Fibroblast of skin of right biceps (primary cell): Measurements from ENCODE around the gene DIPK1B.
"Not testable (repeated sequence)": the region's sequence is repeated elsewhere in the genome, so short reads cannot be mapped to it uniquely, and the experiment has no call there.

Experiments
- DNase-seq: peaks from one replicate; pipeline ENCODE4 v3.0.0-alpha.2; 2013

Gene DIPK1B

DNA sequence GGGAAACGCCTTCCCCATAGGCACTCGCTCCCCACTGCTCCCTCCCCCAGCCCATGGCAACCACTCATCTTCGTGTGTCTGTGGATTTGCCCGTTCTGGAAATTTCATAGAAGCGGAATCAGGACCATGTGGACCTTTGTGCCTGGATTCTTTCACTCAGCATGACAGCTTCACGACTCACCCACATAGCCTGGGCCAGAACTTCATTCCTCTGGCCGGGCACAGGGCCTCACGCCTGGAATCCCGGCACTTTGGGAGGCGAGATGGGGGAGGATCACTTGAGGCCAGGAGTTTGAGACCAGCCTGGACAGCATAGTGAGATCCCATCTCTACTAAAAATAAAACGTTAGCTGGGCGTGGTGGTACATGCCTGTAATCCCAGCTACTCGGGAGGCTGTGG lies 12.1 kb upstream of the DIPK1B start:
- DNase-seq = peak; percentile 57

DNA sequence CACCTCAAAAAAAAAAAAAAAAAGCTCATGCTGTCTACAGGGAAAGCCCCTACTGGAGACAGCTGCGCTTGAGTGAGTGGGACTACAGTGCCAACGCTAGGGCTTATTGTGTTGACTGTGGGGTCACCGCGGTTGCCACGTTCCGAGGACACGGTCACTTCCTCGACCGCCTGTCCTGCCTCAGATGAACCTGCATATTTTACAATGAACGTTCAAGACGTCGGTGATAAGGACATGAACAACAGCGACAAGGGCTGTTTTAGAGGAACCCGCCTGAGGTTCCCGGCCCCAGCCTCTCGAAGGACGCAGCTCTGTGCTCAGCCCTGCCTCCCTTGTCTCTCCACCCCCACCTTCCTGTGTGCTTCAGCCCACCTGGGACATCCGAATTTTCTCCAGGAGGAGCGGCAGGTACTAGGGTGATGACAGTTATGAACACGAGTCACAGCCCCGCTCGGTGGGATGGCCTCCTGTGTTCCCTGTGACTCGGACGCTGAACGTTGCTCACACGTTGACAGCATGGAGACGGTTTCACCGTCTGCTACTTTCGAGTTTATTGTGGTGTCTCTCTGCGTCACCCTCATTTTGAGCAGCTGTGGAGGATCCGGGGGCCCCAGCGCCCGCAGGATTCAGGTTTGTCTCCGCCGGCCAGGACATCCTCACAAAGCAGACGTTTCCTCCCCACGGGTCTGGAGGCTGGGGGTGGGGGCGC lies 11.3 kb upstream of the DIPK1B start:
- no peak for DNase-seq

DNA sequence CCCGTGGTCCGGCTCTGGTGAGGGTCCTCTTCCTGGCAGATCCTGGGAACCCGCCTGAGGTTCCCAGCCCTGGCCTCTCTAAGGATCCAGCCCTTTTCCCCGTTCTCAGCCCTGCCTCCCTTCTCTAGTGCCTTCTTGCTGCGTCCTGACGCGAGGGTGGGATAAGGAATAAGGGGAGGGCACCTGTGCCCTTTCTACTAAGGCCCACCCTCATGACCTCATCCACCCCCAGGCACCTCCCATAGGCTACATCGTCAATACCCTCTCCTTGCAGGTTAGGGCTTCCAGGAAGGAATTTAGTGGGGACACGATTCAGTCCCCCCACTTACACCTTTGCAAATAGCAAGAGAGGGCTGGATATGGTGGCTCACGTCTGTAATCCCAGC lies 10.7 kb upstream of the DIPK1B start:
- DNase-seq = no peak

DNA sequence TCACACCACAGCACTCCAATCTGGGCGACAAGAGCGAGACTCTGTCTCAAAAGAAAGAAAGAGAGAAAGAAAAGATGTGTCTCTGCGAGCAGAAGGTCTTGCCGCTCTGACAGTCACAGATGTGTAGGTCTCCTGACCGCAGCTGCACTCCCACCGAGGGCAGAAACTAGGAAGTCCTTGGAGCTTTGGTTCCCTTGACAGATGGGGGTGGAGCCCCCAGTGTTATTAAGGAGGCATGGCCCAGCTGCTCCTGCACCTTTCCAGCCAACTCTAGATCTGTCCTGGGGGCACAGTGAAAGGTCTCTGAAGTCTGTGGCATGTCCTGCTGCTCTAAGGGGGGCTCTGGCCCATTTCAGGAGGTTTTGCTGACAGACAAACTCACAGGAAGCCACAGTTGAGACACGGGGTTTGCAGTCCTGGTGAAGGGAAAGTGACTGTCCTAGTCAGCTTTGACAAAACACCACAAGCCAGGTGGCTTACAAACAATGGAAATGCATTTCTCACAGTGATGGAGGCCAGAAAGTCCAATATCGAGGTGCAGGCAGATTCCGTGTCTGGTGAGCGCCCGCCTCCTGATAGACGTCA lies 9.0 kb upstream of the DIPK1B start:
- DNase-seq = no peak

DNA sequence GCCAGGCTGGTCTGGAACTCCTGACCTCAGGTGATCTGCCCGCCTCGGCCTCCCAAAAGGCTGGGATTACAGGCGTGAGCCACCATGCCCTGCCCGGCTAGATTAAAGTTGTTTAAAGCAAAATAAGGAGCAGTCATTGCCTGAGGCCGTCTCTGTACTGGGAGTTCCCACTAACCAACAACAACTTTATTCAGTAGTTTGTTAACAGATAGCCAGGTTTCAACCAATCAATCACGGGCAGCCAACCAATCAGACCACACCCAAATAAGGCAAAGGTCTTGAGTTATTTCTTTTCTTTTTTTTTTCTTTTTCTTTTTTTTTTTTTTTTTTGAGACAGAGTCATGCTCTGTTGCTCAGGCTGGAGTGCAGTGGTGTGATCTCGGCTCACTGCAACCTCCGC lies 7.6 kb upstream of the DIPK1B start:
- DNase-seq = not testable (repeated sequence)

DNA sequence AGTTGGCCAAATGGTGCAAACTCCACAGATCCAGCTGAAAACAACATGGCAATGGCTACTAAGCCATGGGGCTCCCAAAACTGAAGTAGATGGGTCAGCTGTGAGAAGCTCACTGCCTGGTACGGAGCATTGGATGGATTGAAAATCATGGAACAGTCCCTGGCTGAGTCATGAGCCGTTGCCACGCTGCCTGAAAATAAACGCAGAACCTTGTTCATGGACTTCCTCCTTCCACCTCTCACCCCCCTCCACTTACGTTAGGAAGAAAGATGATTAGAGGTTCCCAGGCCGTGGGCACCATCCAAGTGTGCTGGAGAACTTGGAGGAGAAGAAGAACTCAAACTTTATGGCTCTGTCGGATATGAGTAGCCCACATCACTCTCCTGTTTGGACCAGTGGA lies 6.8 kb upstream of the DIPK1B start:
- no peak for DNase-seq

DNA sequence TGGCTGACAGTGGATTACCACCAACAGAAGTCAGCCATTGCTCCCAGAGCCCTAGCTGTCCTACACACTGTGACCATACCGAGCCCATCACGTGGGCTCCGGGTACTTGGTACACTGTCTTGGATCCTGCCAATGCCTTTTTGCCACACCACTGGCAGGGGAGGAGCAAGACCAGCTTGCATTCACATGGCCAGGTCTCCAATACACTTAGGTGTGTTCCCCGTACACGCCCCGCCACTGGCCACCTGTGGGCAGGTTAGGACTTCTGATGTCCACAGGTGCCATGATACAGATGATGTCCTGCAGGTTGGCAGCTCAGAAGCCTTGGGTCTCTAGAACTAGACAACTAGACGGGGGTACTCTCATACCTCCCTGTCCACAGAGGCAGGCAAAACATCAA lies 5.4 kb upstream of the DIPK1B start:
- DNase-seq = no peak

DNA sequence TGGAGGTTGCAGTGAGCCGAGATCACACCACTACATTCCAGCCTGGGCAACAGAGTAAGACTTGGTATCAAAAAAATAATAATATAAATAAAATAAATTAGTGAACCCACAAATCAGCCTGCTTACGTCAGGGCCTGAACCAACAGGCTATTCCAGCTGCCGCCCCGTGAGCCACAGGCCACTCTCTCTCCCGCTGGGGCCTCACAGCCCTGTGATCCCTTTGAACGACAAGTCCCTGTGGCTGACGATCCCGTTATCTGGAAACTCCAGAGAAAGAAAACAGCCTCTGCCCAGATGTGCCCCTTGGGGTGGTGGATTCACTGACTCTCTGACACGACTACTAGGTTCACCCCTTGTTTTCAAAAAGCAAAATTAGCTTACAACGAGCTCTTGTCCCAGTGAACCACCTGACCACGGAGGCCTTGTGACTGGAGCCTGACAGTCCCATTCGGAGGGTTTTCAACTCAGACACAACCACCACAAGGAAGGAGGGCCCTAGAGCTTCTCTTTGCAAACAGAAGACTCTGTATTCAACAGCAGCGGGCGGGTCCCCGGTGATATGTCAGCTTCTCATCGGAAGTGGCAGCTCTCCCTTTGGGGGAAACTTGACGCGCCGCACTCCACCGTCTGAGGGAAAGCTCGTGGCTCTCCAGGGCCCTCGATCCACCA lies 4.4 kb upstream of the DIPK1B start:
- DNase-seq = no peak

DNA sequence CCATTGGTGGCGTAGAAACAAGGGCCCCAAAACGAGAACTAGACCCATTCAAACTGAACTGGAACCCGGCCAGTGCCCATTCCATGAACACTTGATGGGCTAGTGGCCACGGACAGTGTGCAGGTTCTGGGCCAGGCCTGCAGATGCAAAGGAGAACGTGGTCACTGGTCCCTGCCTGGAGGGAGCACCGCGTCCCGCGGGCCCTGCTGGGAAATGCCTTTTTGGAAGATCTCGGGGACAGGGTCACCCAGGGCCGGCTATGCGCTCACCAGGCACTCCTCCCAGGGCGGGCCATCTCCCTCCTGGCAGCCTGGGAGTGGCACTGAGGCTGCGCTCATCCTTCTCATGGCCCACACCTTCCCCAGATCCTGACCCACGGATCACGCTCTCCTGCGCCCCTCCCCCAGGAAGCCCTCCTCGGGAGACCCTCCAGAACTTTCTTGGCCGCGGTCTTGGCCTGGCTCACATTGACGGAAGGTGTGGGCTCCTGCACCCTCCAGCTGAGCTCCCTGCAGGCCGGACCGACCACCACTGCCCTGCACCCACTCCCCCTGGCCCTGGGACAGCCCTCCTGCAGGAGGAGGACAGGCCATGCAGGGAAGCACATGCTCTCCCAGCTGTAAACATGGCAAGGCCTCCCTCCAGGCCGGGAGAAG lies 2.8 kb upstream of the DIPK1B start:
- DNase-seq = no peak

DNA sequence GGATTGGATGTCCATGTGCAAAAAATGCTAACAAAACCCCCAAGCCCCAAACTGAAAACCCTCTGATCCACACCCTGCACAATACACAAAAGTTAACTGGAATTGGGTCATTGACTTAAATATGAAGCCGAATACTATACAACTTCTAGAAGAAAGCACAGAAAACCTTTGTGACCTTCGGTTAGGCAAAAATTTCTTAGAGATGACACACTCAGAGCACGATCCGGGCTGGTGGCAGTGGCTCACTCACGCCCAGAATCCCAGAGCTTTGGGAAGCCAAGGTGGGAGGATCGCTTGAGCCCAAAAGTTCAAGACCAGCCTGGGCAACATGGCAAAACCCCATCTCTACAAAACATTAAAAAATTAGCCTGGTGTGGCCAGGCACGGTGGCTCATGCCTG lies 1.8 kb upstream of the DIPK1B start:
- DNase-seq = no peak

DNA sequence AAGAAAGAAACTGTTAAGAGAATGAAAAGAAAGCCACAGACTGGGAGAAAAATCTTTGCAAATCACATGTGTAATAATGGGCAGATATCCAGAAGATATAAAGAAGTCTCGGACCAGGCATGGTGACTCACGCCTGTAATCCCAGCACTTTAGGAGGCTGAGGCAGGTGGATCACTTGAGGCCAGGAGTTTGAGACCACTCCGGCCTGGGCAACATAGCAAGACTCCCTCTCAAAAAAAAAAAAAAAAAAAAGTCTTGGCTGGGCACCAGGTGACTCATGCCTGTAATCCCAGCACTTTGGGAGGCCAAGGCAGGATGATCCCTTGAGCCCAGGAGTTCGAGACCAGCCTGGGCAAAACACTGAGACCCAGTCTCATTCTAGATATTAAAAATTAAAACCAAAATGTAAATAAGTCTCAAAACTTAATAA lies 1.1 kb upstream of the DIPK1B start:
- peak; percentile 46 for DNase-seq

DNA sequence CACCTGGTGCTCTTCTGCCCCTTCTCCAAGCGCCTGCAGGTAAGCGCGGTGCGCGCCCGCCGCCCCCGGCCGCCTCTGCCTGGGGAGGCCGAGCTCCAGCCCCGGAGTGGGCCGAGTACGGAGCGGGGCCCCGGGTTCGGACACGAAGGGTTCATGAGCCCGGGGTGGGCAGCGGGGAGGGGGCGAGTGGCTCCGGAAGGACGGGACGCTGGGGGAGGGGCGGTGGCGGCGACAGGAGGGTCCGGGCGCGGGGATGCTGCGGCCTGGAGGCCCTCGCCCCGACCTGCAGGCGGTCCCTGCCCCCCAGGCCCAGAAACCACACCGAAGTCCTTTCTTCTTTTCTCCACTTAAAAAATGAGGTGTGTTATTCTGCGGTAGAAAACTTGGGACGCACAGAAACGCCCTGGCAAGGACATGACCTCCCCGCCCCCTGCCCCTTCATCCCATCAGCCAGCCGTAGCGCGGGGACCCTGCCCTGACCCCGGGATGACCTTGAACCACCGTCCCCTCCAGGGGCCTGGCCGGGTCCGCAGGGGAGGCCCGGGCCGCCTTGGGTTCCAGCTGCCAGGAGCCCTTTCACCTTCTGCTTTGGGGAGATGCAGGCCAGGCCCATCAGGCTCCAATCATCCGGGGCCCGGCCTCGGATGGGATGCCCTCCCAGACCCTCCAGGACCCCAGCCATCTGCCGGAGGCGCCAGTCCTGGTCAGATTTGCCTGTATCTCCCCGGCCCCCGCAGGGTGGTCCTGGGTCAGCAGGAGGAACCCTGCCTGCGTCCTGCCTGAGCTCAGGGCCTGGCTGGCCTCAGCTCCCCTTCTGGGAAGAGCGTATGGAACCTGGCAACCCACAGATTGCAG lies 545 bp downstream of the DIPK1B start:
- no peak for DNase-seq

DNA sequence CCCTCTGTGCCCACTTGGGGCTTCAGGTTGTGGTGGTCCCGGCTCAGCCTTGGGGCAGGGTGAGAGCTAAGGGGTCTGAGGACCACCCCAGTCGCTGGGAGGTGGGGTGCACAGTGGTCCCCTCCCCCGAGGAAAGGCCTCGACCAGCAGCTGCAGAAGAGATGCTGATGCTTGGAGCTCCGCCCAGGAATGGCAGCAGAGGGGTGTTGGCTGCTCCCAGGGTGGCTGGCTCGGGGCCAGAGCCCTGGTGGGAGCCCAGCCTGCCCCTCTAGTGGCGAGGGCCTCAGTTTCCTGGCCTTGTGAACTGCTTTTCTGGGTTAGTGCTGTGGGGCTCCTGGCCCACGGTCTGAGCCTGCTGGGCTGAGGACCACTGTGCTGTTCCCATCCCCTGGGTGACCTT lies 1.2 kb downstream of the DIPK1B start:
- no peak for DNase-seq

DNA sequence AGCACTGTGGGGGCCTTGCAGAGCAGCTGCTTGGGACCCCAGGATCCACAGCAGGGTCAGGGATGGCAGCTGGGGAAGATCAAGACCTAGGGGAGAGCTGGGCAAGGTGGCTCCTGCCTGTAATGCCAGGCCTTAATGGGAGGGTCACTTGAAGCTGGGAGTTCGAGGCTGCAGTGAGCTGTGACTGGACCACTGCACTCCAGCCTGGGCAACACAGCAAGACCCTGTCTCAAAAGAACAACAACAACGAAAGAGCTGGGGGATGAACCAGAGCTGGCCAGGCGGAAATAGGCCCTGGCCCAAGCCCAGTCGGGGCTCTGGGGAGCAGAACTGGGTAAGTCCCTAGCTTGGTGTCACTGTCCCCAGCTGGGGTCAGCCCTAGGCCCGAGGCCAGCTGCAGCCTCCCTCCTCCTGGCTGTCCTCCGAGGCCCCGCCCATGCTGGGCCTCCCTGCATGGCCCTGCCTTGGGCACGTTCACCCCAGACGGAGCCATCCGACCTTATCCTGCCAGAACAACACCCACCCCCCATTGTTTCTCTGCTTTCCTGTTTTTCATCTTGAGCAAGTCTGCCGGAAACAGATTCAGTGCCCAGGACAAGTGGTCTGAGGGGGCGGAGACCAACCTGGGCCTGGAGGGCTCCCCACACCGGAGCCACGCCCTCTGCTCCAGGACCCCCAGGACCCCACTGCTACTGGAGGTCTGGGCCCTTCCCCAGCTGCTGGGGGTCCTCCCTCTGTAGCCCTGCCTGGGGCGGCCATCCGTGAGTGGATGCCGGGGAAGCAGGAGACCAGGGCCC lies 1.9 kb downstream of the DIPK1B start:
- DNase-seq = no peak

DNA sequence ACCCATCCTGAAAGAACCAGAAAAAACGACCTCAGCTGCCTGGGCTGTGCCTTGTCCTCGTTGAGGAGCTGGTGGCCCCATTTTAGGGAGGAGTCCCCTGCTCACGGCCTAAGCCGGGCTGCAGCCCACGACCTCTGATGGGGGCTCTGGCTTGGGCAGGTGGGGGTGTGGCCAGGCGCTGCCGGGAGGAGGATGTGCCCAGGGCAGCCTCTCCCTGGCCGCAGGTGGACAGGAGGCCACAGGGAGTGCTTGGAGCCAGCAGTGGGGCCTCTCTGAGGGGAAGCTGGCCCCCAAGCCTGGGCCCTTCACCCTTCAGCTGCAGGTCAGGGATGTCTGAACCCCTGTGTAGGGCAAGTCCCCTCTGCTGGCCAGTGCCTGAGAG lies 2.5 kb downstream of the DIPK1B start:
- no peak for DNase-seq

DNA sequence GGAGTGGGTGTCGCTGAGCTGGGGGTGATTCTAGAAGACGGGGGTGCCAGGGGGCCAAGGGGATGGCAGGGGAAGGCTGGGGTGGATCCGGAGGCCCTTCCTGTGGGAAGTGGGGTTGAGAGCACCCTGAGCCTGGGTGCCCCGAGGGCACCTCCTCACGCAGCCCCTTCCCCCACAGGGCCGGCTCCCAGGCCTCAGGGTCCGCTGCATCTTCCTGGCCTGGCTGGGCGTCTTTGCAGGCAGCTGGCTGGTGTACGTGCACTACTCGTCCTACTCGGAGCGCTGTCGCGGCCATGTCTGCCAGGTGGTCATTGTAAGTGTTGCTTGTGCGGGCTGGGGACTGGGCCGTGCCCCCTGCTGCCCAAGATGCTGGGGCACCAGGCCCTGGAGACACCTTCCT lies 5.0 kb downstream of the DIPK1B start:
- DNase-seq = no peak

DNA sequence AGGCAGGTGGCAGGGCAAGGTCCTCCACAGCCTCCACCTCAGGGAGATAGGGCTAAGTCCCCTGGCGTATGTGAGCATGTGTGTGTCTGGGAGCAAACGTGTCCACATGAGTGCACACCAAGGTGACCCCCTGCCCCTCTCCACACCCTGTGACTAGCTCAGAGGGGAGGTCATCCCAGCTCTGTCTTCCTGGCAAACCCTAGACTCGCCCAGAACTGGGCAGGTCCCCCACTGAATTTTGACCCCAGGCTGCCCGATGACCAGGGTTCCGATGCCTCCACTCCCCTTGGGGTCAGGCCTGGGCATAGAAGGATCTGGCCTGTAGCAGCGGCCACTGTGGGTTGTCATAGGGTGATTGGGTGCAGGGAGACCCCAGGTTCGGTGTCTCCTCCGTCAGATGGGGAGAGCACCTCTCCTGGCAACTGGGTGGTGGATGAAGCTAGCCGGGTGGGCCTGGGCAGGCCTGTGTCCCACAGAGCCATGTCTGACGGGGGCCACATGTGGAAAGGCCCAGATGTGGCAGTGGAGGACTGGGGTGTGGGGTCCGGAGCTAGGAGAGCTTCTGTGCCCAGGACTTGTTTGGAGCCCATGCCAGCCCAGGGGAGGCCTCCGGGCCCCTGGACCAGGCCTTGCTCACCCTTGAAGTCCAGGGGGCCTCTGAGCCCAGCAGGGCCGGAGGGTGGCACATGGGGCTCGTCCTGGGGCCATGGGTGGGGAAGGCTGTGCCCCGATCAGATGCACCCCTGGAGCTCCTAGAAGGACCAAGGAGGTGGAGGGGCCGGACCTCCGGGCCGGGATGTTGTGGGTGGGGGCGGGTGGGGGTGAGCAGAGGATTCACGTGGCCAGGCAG lies 6.2 kb downstream of the DIPK1B start:
- no peak for DNase-seq

DNA sequence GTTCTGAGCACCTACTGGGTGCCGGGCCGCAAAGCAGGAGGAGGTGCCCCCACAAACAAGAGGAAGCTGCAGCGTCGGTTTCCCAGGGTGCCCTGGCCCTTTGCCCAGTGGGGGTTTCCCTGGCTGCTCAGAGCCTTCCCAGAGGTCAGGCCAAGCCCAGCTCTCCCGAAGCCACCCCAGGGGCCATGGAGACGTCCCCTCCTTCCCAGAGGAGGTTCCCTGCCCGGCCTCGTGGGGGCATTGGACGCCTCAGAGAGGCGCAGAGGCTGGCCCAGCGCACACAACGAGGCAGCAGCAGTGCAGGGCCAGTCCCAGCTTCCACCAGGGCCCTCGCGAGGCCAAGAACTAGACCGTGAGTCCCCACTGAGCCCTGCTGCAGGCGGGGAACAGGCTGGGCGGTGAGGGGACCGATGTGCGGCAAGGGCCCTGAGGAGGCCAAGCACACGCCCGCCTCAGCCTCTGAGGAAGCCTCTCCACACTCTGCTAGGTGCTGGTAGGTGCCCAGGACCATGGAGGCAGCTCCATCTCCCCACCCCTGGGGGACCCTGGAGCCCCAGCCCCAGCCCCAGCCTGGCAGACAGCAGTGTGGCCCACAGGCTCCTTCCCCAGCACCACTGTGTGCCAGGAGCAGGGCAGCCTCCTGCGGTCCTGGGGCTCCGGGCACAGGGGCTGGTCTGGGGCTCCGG lies 7.0 kb downstream of the DIPK1B start:
- DNase-seq = no peak

DNA sequence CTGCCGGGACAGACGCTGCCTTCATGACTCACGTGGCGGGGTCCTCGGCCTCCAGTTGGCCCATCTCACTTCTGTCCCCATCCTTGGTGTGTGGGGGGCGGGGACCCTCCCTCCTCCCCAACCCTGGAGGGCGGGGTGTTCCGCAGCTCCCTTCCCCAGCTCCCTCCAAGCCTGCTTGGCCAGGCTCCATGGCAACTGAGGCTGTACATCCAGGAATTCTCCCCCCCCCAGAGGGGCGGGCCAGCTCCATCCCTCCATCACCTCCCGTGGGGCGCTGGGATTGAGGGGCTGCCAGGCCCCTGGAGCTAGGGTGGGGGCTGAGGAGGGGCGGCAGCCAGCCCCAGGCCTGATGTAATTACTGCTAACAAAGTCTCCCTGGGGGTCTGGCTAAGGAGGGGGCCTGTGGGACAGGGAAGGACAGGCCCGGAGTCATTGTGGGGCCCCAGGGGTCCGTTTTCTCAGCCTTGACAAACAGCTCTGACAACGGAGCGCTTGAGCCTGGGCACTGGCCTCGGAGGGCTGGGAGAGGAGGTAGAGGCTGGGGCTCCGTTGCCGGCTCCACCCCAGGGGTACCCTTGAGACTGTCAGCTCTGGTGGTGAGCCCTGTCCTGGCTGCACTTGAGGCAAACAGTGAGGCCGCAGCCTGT lies 8.0 kb downstream of the DIPK1B start:
- DNase-seq = peak; percentile 55

DNA sequence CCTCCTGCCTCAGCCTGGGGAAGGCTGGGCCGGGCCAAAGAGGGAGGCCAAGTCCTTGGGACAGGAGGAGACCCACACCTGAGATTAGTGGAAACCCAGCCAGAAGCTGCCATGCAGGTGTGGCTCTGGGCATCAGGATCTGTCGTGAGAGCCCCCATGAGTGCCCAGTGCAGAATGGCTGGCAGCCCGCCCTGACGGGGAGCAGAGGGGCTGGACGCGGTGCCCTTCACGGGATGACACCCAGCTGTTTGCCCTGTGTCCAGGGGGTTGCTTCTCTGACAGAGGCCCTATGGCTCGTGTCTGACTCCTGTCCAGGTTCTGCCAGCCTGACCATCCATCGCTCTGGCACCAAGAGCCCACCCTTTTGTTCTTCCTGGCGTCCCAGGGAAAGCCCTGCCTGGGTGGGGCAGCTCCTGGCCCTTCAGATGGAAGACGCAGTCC lies 8.5 kb downstream of the DIPK1B start:
- DNase-seq = no peak
